Glutamatergic neuron (in vitro differentiated cells): ENCODE results near the gene ALKBH3. TPM values are rescaled to one million over a fixed set of nuclear protein-coding genes. Genes with fewer than 3 reads are reported as not detected.

Experiments used
- DNase-seq: peaks from one replicate; pipeline ENCODE4 v3.0.0; 2022
- H3K27ac Mint-ChIP-seq: one replicate; pipeline ENCODE4 v1.8.0; 2020; ENCODE audit warnings: mild to moderate bottlenecking, mixed read lengths, inconsistent platforms; ENCODE audit not compliant: unreplicated experiment
- H3K27me3 Mint-ChIP-seq: one replicate; pipeline ENCODE4 v1.8.0; 2020; ENCODE audit warnings: mild to moderate bottlenecking, moderate library complexity, mixed read lengths, inconsistent platforms; ENCODE audit not compliant: unreplicated experiment
- H3K36me3 Mint-ChIP-seq: one replicate; pipeline ENCODE4 v1.8.0; 2020; ENCODE audit warnings: mild to moderate bottlenecking, mixed read lengths, inconsistent platforms; ENCODE audit not compliant: unreplicated experiment
- H3K4me1 Mint-ChIP-seq: one replicate; pipeline ENCODE4 v1.8.0; 2020; ENCODE audit warnings: mild to moderate bottlenecking, low read depth, mixed read lengths, inconsistent platforms; ENCODE audit not compliant: unreplicated experiment
- H3K4me3 Mint-ChIP-seq: one replicate; pipeline ENCODE4 v1.8.0; 2020; ENCODE audit warnings: mild to moderate bottlenecking, mixed read lengths, inconsistent platforms; ENCODE audit not compliant: unreplicated experiment
- H3K9me3 Mint-ChIP-seq: one replicate; pipeline ENCODE4 v1.8.0; 2020; ENCODE audit warnings: mild to moderate bottlenecking, moderate library complexity, mixed read lengths, inconsistent platforms; ENCODE audit not compliant: unreplicated experiment
- CTCF ChIP-seq: fragments of 200-600 bp; sonication (generic); IDR thresholded peaks from one replicate; pipeline ENCODE4 v1.5.0; 2021; ENCODE audit not compliant: partially characterized antibody, unreplicated experiment
- total RNA-seq: library from RNA; stranded (reverse); fragmentation: NEBNext Ultra II Directional; extraction: Animal tissue kit (Norgen Biotek cat#: 25700); gene quantifications from one replicate; pipeline ENCODE4 v1.2.1, GENCODE V29; 2021; ENCODE audit not compliant: unreplicated experiment

ALKBH3 gene
- total RNA-seq, 1 donor from 2014 or later: 30.4 TPM

DNA sequence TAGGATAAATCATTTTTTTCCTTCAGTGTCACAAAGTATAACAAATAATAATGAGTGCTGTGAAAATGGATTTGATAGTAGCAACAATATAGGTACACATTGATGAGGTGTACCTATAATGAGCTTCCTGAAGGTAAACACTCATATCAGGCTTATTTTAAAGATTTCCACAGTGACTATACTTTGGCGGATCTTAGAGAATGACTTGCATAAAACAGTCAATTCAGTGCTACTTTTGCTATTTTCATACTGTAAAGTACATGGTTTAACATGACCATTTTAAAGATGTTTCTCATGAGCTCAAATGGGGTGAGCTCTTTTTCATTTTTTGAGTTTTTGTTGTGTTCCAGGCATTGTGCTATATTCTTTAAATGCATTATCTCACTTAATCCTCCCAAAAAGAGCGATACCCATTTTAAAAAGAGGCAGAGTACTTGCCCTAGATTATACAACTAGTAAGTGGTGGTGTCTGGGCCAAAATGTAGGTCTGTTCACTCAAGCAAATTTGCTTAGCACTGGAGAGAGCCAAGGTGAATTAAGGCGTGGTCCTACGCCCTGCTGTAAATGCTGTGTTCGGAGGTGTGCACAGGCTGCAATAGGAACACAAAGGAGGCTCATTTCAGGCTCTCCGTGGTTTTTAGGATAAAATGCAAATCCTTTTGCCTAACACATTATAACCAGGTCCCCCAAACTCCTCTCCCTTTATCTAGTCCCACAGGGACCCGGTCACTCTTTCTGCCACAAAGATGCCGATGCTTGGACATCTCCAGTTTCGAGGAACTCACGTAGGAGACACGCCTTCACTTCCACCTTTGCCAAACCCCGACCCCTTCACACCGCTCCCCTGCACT, 617 bp upstream of the ALKBH3 start:
- DNase-seq: no peak
- peak overlapping the region; percentile 97 for H3K4me3 Mint-ChIP-seq
- H3K36me3 Mint-ChIP-seq: no peaks in the 10 kb centered on the region
- TF ChIP-seq CTCF: no peak
- H3K27me3 Mint-ChIP-seq: peaks cover 6% of the 10 kb centered on the region
- H3K4me1 Mint-ChIP-seq: peaks cover 8% of the 10 kb centered on the region
- peak overlapping the region; percentile 91 for H3K27ac Mint-ChIP-seq
- H3K9me3 Mint-ChIP-seq: peaks cover 11% of the 10 kb centered on the region

- Mint-ChIP-seq H3K27me3 (no peaks in the 10 kb centered on the region), H3K27ac (no peak overlapping the region), H3K9me3 (no peaks in the 10 kb centered on the region), H3K4me1 (peaks cover 4% of the 10 kb centered on the region), H3K4me3 (no peak overlapping the region), H3K36me3 (peaks cover 15% of the 10 kb centered on the region)
- no peak for TF ChIP-seq CTCF
- no peak for DNase-seq
Observed at GRCh38 chr11:43892851-43893250, 12.2 kb downstream of the ALKBH3 start.

DNA sequence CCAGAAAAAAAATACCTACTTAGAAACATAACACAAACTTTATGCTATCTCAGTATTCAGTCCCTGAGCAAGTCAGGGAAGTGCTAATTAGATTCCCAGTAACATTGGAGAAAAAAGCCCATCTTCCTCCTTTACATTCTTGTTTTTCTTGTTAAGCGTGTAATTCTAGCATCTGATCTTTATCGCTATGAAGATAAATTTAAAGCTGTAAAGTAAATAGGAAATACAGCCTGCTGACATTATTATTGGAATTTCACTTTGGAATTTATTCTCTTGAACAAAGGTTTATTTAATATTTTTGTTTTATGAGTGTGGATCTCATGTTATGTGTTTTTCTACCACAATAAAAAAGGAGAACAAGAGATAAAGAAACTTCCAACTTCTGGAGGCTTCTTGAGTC, 13.9 kb downstream of the ALKBH3 start:
- Mint-ChIP-seq H3K27ac (no peak overlapping the region), H3K27me3 (peaks cover 1% of the 10 kb centered on the region), H3K4me1 (peaks cover 4% of the 10 kb centered on the region), H3K9me3 (no peaks in the 10 kb centered on the region), H3K36me3 (peaks cover 28% of the 10 kb centered on the region), H3K4me3 (no peak overlapping the region)
- TF ChIP-seq CTCF: no peak
- no peak for DNase-seq

DNA sequence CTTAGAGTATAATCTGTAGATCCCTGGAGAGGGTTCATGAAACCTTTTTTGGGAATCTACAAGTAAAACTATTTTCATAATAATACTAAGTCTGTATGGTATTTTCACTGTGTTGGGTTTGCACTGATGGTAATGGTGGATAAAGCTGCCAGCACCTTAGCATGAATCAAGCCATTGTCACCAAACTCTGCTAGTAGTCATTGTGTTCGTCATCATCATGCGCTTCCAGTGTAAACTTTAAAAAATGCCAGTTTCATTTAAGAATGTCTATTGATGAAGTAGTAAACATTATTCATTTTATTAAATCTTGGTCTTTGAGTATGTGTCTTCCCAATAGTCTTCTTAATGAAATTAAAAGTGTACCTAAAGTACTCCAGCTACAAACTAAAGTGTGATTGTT, 15.0 kb downstream of the ALKBH3 start:
- H3K36me3 Mint-ChIP-seq: peaks cover 29% of the 10 kb centered on the region
- no peak overlapping the region for H3K27ac Mint-ChIP-seq
- TF ChIP-seq CTCF: no peak
- peaks cover 1% of the 10 kb centered on the region for H3K27me3 Mint-ChIP-seq
- peaks cover 4% of the 10 kb centered on the region for H3K4me1 Mint-ChIP-seq
- no peaks in the 10 kb centered on the region for H3K9me3 Mint-ChIP-seq
- no peak for DNase-seq
- H3K4me3 Mint-ChIP-seq: no peak overlapping the region

DNA sequence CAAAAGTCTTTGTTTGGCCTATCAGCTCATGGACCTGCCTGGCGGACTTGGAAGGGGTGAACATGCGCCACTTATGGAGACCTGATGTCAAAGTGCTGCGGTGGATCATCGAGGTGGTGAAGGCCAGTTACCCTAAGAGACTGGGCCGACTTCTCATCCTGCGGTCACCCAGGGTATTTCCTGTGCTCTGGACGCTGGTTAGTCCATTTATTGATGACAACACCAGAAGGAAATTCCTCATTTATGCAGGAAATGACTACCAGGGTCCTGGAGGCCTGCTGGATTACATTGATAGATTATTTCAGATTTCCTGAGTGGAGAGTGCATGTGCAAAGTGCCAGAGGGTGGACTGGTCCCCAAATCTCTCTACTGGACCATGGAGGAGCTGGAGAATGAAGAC, 17.9 kb downstream of the ALKBH3 start:
- Mint-ChIP-seq H3K4me1 (peaks cover 4% of the 10 kb centered on the region), H3K36me3 (peaks cover 29% of the 10 kb centered on the region), H3K27ac (no peak overlapping the region), H3K27me3 (peaks cover 1% of the 10 kb centered on the region), H3K4me3 (no peak overlapping the region), H3K9me3 (no peaks in the 10 kb centered on the region)
- DNase-seq: no peak
- no peak for TF ChIP-seq CTCF
